Amniotic stem cell (primary cell): ENCODE data around the gene HEATR5A.
"Not testable (repeated sequence)": the region's sequence is repeated elsewhere in the genome, so short reads cannot be mapped to it uniquely, and the experiment has no call there.

Experiments used
- DNase-seq: peaks from one replicate; lab custom pipeline; 2025; lab: John Stamatoyannopoulos, UW

HEATR5A gene

DNA sequence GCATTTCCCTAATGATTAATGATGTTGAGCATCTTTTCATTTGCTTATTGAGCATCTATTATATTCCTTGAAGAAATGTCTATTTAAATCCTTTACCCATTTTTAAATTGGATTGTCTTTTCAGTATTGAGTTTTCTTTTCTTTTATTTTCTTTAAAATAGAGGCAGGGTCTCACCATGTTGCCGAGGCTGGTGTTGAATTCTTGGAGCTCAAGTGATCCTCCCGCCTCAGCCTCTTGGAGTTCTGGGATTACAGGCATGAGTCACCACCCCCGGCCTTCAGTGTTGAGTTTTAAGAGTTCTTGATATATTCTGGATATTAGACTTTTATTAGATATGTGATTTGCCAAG lies 139.5 kb downstream of the HEATR5A start:
- DNase-seq, result no peak

- DNase-seq, result no peak
Observed at GRCh38 chr14:31280132-31280870, 140.0 kb downstream of the HEATR5A start.

- no peak for DNase-seq
Observed at GRCh38 chr14:31278883-31279282, 141.5 kb downstream of the HEATR5A start.

GRCh38 chr14:31277085-31277484 lies 143.3 kb downstream of the HEATR5A start:
- DNase-seq, result no peak

GRCh38 chr14:31276417-31276816 lies 143.9 kb downstream of the HEATR5A start:
- DNase-seq, result not testable (repeated sequence)

GRCh38 chr14:31275731-31276130 lies 144.6 kb downstream of the HEATR5A start:
- DNase-seq, result no peak

GRCh38 chr14:31271648-31272047 lies 148.7 kb downstream of the HEATR5A start:
- no peak for DNase-seq

DNA sequence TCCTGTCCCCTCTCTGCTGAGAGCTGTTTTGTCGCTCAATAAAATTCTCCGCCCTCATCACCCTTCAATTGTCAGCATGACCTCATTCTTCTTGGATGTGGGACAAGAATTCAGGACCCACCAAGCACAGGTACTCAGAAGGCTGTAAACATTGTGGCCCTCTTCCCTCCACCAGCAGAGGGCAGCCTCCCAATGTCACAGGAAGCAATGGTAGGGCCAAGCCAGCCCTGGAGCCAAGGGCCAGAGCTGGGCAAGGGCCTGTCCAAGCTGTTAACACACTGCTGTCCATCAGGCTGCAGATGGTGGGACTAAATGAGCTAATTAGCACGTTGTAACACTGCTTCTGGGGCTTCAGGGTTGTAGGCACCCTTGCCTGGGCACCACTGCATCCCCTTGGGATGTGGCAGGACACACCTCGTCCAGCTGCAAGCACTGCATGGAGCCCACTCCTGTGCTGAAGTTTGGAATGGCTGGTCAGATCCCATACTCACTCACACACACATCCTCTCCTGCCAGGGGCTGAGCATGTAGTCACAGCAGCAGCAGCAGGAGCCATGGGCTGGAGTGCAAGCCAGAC lies 150.1 kb downstream of the HEATR5A start:
- no peak for DNase-seq

DNA sequence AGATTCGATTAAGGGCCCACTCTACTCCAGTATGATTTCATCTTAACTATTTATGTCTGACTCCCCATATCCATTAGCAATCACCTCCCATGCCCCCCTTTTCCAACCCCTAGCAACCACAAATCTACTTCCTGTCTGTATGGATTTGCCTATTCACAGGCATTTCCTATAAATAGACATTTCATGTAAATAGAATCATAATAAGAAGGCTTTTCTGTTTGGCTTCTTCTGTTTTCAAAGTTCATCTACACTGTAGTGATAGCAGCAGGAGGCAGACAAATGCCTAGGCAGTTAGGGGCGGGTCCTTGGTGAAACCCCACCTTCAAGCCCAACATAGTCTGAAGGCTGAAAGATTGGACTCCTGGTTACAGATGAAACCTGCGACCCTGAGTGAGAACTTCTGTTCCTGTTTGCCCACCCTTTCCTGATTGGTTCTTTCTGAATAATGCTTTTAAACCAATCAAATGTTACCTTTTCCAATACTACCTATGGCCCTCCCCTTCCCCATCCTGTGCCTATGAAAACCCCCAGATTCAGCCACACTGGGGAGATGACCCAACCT lies 150.6 kb downstream of the HEATR5A start:
- DNase-seq, result no peak

- DNase-seq, result no peak
Observed at GRCh38 chr14:31268216-31268615, 152.1 kb downstream of the HEATR5A start.

DNA sequence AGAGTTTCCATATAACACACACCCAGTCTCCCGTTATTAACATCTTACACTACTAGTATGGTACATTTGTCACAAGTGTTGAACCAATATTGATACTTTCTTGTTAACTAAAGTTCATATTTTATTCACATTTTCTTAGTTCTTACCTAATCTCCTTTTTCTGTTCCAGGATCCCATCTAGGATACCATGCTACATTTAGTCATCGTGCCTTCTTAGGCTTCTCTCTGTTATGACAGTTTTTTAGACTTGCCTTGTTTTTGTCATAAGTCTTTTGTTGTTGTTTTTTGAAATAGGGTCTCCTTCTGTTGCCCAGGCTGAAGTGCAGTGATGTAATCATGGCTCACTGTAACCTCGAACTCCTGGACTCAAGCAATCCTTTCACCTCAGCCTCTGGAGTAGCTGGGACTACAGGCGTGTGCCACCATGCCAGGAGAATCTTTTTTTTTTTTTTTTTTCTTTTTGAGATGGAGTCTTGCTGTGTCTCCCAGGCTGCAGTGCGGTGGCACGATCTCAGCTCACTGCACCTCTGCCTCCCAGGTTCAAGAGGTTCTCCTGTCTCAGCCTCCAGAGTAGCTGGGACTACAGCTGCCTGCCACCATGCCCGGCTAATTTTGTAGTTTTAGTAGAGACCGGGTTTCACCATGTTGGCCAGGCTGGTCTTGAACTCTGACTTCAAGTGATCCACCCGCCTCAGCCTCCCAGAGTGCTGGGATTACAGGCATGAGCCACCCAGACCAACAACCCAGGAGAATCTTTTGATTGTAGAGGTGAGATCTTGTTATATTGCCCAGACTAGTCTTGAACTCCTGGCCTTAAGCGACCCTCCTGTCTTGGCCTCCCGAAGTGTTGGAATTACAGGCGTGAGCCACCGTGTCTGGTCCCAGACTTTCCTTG lies 153.7 kb downstream of the HEATR5A start:
- no peak for DNase-seq

GRCh38 chr14:31265701-31266398 lies 154.5 kb downstream of the HEATR5A start:
- no peak for DNase-seq

DNA sequence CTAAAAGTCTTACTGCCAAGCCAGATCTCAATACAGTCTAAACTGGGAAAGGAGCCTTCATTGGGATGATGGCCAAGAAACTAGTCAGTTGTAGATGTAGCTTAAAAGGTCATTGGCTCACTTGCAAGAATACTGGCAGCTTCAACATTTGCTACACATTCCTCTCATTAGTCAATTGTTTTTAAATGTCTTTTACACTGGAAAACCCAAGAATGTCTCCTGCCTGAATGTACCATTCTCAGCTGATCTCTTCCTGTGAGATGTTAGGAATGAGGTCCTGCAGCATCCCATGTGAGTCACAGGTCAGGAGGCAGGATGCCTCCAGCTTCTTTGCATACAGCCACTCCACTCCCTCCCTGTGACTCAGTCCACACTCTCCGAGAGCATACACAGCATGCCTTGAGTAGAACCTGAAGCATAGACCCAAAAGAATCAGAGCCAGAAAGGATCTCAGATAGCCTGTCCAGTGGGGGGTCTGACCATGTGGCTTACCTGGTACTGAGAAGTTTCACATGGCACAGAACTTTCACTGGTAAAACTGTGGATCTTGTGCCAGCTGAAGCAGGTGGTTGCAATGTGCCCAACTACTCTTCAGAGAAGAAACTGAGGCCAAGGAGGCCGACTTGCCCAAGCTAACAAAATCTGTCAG lies 156.7 kb downstream of the HEATR5A start:
- peak; percentile 97 for DNase-seq

- DNase-seq, result no peak
Observed at GRCh38 chr14:31261859-31262731, 158.3 kb downstream of the HEATR5A start.

DNA sequence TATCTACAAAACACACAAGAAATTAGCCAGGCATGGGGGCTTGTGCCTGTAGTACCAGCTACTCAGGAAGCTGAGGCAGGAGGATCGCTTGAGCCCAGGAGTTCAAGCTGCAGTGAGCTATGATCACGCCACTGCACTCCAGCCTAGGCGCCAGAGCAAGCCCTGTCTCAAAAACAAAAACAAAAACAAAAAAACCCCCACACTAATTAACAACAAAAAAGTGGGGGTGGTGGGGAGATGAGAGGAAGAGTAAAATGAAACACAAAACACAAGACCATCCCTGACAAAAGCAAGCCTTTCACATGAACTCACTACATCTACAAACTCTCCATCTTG lies 158.9 kb downstream of the HEATR5A start:
- DNase-seq, result no peak

DNA sequence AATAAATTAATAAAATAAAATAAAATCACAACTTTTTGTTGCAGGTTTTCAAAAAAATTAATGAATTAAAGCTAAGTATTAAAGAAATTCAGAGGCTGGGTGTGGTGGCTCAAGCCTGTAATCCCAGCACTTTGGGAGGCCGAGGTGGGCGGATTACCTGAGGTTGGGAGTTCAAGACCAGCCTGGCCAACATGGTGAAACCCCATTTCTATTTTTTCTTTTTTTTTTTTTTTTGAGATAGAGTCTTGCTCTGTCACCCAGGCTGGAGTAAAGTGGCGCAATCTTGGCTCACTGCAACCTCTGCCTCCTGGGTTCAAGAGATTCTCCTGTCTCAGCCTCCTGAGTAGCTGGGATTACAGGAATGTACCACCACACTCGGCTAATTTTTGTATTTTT lies 161.3 kb downstream of the HEATR5A start:
- DNase-seq, result not testable (repeated sequence)

DNA sequence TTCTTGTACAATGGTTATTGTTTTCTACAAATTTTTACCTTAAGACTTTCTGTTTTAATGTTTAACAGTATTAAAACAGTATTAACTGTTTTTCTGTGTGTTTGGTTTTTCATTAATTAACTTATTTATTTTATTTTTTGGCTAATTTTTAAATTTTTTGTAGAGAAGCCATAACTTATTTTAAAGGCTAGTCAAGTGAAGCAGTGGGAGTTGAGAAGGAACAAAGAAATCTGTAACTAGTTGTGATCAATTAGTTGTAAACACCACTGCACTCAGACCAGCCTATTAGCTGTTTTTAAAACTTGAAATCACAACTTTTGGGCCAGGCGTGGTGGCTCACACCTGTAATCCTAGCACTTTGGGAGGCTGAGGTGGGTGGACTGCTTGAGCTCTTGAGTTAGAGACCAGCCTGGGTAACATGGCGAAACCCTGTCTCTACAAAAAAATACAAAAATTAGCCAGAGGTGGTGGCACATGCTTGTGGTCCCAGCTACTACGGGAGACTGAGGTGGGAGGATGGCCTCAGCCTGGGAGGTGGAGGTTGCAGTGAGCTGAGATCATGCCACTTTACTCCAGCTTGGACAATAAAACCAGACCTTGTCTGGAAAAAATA lies 161.8 kb downstream of the HEATR5A start:
- no peak for DNase-seq

GRCh38 chr14:31257554-31258426 lies 162.6 kb downstream of the HEATR5A start:
- not testable (repeated sequence) for DNase-seq

DNA sequence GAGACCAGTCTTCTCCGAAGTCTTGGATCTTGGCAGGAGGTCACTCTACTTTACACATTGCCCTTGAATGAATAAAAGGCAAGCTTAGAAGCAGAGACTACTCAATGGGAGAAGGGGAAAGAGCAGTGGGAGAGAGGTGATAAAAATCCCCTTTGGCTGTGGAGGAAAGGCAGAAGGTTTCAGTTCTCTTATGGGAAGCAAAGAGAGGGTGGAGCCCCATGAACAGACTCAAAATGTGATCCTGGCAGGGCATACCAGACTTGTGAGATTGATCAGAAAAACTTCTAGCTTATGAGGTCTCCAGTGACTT lies 163.2 kb downstream of the HEATR5A start:
- DNase-seq, result no peak
